ENCODE measurements around the gene NPAS3.

DNA sequence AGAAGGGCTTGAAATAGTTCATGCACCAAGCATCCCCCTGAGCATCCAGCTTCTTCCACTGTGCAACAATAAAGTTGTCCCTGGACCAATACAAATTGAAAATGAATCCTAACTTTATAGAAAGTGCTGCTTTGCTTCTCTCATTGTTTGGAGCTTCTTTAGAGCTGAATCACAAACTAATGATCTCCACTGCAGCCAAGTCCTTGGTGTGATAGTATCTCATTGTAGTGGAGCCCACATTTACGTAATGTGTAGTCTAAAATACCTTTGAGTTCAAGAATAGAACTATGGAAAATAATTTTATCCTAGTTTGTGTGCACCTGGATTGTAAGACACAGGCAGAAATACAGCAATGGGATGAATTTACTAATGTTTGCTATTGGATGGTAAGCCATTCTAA is 692.3 kb downstream of the NPAS3 start:
- TF ChIP-seq CTCF (IDR thresholded peaks at IDR 0.05) (no peak), POLR2A (IDR thresholded peaks at IDR 0.05) (no peak)
